Subcutaneous adipose tissue (tissue), 4 donors: ENCODE data around the gene HPS4. TPM values are rescaled to one million over a fixed set of nuclear protein-coding genes. Genes with fewer than 3 reads are reported as not detected.

ENCODE experiments used
- CTCF ChIP-seq: fragments of 450-650 bp; IDR thresholded peaks from one replicate; pipeline ENCODE4 v1.5.1; 2016; ENCODE audit warnings: low read depth, mild to moderate bottlenecking, control low read depth, antibody characterized with exemption, moderate library complexity
- total RNA-seq, 4 donors: library from RNA; depleted of rRNA; stranded (reverse); fragments of >200 nt; gene quantifications; one replicate each; pipeline ENCODE4 v1.1.0, GENCODE V29; 2016

The HPS4 gene
- total RNA-seq, 4 donors from 2014 or later, result 29.0 to 32.8 (median 31.6) TPM

- no peak for TF ChIP-seq CTCF
Measured at GRCh38 chr22:26464312-26464711, 19.3 kb downstream of the HPS4 start.

- no peak for TF ChIP-seq CTCF
Measured at GRCh38 chr22:26463688-26464087, 19.9 kb downstream of the HPS4 start.

- no peak for TF ChIP-seq CTCF
Measured at GRCh38 chr22:26463101-26463661, 20.4 kb downstream of the HPS4 start.

- TF ChIP-seq CTCF, result no peak
Measured at GRCh38 chr22:26462641-26463040, 20.9 kb downstream of the HPS4 start.

- no peak for TF ChIP-seq CTCF
Measured at GRCh38 chr22:26462051-26462450, 21.5 kb downstream of the HPS4 start.

- TF ChIP-seq CTCF, result no peak
Measured at GRCh38 chr22:26461188-26461810, 22.3 kb downstream of the HPS4 start.

- TF ChIP-seq CTCF, result no peak
Measured at GRCh38 chr22:26460202-26460601, 23.4 kb downstream of the HPS4 start.
